BJ (cell line): Measurements from ENCODE around the gene OR1I1. TPM values are rescaled to one million over a fixed set of nuclear protein-coding genes. Genes with fewer than 3 reads are reported as not detected.

Experiments used
- CTCF ChIA-PET: fragments of 350-600 bp; formaldehyde crosslinking; extraction: SDS; loops from one replicate; lab custom pipeline; 2021; ENCODE audit warnings: antibody characterized with exemption, inconsistent platforms; lab: Yijun Ruan, JAX
- POLR2A ChIA-PET: fragments of 300-600 bp; sonication (Branson Sonifier 250); formaldehyde crosslinking; extraction: SDS; loops from one replicate; lab custom pipeline; 2021; ENCODE audit warnings: antibody characterized with exemption; lab: Charles Lee
- DNase-seq: peaks from one replicate; pipeline ENCODE4 v3.0.0-alpha.2; 2011; ENCODE audit warnings: low read depth
- H3K27me3 ChIP-seq: 2 replicates; pipeline ENCODE4 v1.6.0; 2011; ENCODE audit warnings: low read length; ENCODE audit not compliant: control insufficient read depth, insufficient read depth
- H3K36me3 ChIP-seq: 2 replicates; pipeline ENCODE4 v1.5.1; 2011; ENCODE audit warnings: low read length; ENCODE audit not compliant: control insufficient read depth, insufficient read depth
- H3K4me3 ChIP-seq: 2 replicates; pipeline ENCODE4 v1.5.1; 2011; ENCODE audit warnings: low read depth, mild to moderate bottlenecking, control low read depth, low read length
- polyA plus RNA-seq: library from polyadenylated mRNA; depleted of rRNA; stranded (reverse); fragments of >200 nt; gene quantifications from 2 replicates; pipeline ENCODE4 v1.2.3, GENCODE V29; 2011
- TF ChIP-seq, protein P1 (sequence below): IDR thresholded peaks from 2 replicates; pipeline ENCODE4 v1.5.1; 2011; ENCODE audit warnings: low read depth, mild to moderate bottlenecking, control low read depth, inconsistent platforms, low read length, moderate library complexity; ENCODE audit not compliant: insufficient read depth

Gene OR1I1
- polyA plus RNA-seq, 1 experiment: not detected

DNA sequence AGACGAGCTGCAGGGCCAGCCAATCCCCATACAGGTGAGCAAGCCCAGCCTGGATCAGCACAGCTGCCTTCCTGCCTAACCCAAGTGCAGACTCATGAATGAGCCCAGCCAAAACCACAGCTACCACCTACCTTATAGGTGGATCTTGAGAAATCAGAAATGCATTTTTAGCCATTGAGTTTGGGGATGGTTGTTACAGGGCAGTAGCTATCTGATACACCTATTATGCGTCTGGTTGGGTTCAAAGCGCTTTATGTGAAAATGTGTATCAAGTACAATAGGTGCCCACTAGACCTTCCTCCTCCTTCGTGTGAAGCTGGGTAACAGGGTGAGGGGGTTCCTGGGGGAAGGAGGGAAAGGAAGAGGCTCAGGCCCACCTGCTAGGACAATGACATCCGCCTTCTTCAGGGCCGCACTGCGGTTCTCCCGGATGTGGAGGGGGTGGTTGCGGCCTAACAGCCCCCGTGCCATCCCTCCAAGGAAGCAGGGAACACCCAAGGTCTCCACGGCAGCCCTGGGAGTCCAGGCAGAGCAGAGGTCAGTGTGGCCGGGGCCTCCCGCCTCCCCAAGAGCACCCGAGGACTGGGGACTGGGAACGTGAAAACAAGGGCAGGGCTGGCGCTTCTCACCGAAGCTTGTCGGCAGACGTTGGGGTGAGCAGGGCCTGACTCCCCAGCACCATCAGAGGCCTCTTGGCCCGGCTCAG is 36.9 kb downstream of the OR1I1 start:
- DNase-seq: no peak
- Histone ChIP-seq H3K27me3 (no peaks in the 10 kb centered on the region), H3K36me3 (peaks cover 44% of the 10 kb centered on the region), H3K4me3 (no peak overlapping the region)
- TF ChIP-seq, protein P1, sequence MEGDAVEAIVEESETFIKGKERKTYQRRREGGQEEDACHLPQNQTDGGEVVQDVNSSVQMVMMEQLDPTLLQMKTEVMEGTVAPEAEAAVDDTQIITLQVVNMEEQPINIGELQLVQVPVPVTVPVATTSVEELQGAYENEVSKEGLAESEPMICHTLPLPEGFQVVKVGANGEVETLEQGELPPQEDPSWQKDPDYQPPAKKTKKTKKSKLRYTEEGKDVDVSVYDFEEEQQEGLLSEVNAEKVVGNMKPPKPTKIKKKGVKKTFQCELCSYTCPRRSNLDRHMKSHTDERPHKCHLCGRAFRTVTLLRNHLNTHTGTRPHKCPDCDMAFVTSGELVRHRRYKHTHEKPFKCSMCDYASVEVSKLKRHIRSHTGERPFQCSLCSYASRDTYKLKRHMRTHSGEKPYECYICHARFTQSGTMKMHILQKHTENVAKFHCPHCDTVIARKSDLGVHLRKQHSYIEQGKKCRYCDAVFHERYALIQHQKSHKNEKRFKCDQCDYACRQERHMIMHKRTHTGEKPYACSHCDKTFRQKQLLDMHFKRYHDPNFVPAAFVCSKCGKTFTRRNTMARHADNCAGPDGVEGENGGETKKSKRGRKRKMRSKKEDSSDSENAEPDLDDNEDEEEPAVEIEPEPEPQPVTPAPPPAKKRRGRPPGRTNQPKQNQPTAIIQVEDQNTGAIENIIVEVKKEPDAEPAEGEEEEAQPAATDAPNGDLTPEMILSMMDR: no peak
- ChIA-PET CTCF (no interaction called here), POLR2A (no interaction called here)

DNA sequence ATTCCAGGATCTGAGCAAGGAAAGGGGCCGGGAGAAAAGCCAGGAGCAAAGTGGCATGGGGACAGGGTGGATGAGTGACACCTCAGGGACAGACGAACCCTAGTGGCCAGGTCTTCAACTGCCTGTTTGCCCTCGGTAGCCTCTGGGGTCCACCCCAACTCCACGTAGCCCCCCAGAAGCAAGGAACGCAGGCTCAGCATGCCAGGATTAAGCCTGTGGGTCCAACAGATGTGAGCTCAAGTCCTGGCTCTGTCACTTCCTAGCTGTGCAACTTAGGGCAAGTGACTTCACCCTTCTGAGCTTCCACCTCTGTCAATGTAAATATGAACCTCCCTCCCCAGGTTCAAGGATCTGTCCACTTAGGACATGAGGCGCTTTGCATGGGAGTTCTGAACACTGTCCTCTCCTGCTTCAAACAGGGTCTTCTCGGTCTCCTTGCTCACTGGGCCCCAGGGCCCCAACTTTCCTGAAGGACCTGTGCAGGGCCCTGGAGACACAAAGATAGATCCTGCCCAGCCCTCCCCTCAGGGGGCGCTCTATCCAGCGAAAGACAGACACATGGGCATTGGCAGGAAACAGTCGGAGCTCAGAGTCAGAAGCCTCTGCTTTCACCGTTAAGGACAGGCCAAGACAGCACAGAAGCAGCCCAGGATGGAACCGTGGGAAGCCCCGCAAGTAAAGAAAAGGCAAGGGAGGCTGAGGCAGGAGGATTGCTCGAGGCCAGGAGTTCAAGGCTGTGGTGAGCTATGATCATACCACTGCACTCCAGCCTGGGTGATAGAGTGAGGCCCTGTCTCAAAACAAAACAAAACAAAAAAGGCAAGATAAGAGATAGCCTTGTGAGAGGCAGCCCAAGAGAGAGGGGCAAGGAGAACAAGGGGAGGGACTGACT is 38.4 kb downstream of the OR1I1 start:
- POLR2A ChIA-PET: no interaction called here
- no peak for DNase-seq
- TF ChIP-seq, protein P1: no peak
- no peaks in the 10 kb centered on the region for H3K27me3 ChIP-seq
- no peak overlapping the region for H3K4me3 ChIP-seq
- CTCF ChIA-PET: no interaction called here
- H3K36me3 ChIP-seq: peaks cover 39% of the 10 kb centered on the region

- Histone ChIP-seq H3K36me3 (peaks cover 28% of the 10 kb centered on the region), H3K4me3 (no peak overlapping the region), H3K27me3 (no peaks in the 10 kb centered on the region)
- TF ChIP-seq, protein P1: no peak
- DNase-seq: no peak
- CTCF ChIA-PET: interaction anchor here (0.5 to 1.1 kb wide), 2 partner anchors 28 to 272 kb away, joined by 3 read pairs; no protein-coding TSS in a partner anchor
- POLR2A ChIA-PET: no interaction called here
Measured at GRCh38 chr19:15122331-15123030, 40.5 kb downstream of the OR1I1 start.

GRCh38 chr19:15123031-15123890 is 41.2 kb downstream of the OR1I1 start:
- ChIA-PET CTCF (interaction anchor here (0.5 to 1.6 kb wide), 2 partner anchors 22 to 271 kb away, joined by 3 to 6 read pairs; no protein-coding TSS in a partner anchor), POLR2A (no interaction called here)
- Histone ChIP-seq H3K4me3 (no peak overlapping the region), H3K27me3 (no peaks in the 10 kb centered on the region), H3K36me3 (peaks cover 21% of the 10 kb centered on the region)
- TF ChIP-seq, protein P1: no peak
- DNase-seq: no peak
